ENCODE data around the gene DBNDD1. TPM values are rescaled to one million over a fixed set of nuclear protein-coding genes. Genes with fewer than 3 reads are reported as not detected.
"Not testable (repeated sequence)": the region's sequence is repeated elsewhere in the genome, so short reads cannot be mapped to it uniquely, and the experiment has no call there.

Gene DBNDD1
- total RNA-seq, 1 donor from 2014 or later = 7.0 TPM

GRCh38 chr16:89969741-89970410 is 49.4 kb downstream of the DBNDD1 start:
- Histone ChIP-seq H3K27me3 (no peaks in the 10 kb centered on the region), H3K27ac (no peak overlapping the region), H3K4me1 (peaks cover 22% of the 10 kb centered on the region), H3K9me3 (no peaks in the 10 kb centered on the region), H3K4me3 (no peak overlapping the region), H3K36me3 (peaks cover 3% of the 10 kb centered on the region)
- no peak for TF ChIP-seq CTCF (IDR thresholded peaks at IDR 0.05)
- intact Hi-C loops (cut with DNase I) = no loop called here
- ATAC-seq = peak; percentile 8
- no peak for DNase-seq

- ATAC-seq; DNase-seq; H3K36me3 ChIP-seq; intact Hi-C loops (cut with DNase I); H3K27ac ChIP-seq; H3K4me3 ChIP-seq; H3K9me3 ChIP-seq; H3K27me3 ChIP-seq: not testable (repeated sequence)
- H3K4me1 ChIP-seq = peaks cover 13% of the 10 kb centered on the region
Observed at GRCh38 chr16:89968074-89968473, 51.2 kb downstream of the DBNDD1 start.

- H3K36me3 ChIP-seq; H3K27ac ChIP-seq; H3K4me3 ChIP-seq; H3K9me3 ChIP-seq; H3K27me3 ChIP-seq; intact Hi-C loops (cut with DNase I); DNase-seq: not testable (repeated sequence)
- H3K4me1 ChIP-seq = peaks cover 13% of the 10 kb centered on the region
- peak; percentile 47 for ATAC-seq
Observed at GRCh38 chr16:89967436-89967835, 51.8 kb downstream of the DBNDD1 start.

DNA sequence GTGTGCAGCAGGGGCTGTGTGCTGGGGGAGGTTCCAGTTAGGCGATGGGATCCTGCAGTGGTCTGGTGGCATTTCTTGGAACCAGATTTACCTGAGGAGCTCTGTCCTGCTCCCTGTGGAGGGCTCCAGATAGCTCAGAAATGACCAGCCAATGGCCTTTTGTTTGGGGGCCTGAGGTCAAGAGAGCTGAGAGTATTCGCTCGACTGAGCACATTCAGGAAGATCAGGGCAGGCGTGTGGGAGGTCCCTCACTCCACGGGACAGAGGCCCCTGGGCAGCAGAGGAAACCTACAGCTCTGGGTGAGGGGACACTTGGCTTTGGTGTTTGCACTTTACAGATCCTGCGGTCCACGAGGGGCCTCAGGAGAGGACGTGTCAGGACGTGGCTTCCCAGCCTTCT is 52.5 kb downstream of the DBNDD1 start:
- no peak for ATAC-seq
- Histone ChIP-seq H3K36me3 (peaks cover 9% of the 10 kb centered on the region), H3K4me3 (no peak overlapping the region), H3K4me1 (peaks cover 11% of the 10 kb centered on the region), H3K27ac (no peak overlapping the region), H3K27me3 (no peaks in the 10 kb centered on the region), H3K9me3 (no peaks in the 10 kb centered on the region)
- intact Hi-C loops (cut with DNase I) = no loop called here
- no peak for DNase-seq
- no peak for TF ChIP-seq CTCF (IDR thresholded peaks at IDR 0.05)

GRCh38 chr16:89965447-89966225 is 53.6 kb downstream of the DBNDD1 start:
- no peak for ATAC-seq
- Histone ChIP-seq H3K4me3 (no peak overlapping the region), H3K36me3 (peaks cover 15% of the 10 kb centered on the region), H3K27me3 (no peaks in the 10 kb centered on the region), H3K27ac (no peak overlapping the region), H3K9me3 (no peaks in the 10 kb centered on the region), H3K4me1 (peaks cover under 1% of the 10 kb centered on the region)
- no peak for DNase-seq
- intact Hi-C loops (cut with DNase I) = no loop called here
- TF ChIP-seq CTCF (IDR thresholded peaks at IDR 0.05) = no peak

GRCh38 chr16:89964201-89964600 is 55.1 kb downstream of the DBNDD1 start:
- Histone ChIP-seq H3K27me3 (no peaks in the 10 kb centered on the region), H3K36me3 (peaks cover 17% of the 10 kb centered on the region), H3K9me3 (no peaks in the 10 kb centered on the region), H3K27ac (no peak overlapping the region), H3K4me3 (no peak overlapping the region), H3K4me1 (no peaks in the 10 kb centered on the region)
- intact Hi-C loops (cut with DNase I) = no loop called here
- TF ChIP-seq CTCF (IDR thresholded peaks at IDR 0.05) = no peak
- DNase-seq (no peak), ATAC-seq (no peak)
